CD4-positive, alpha-beta T cell treated with Interleukin-4 for 4 hours (primary cell): ENCODE measurements around the gene ATP2B3.
A peak's percentile ranks its signal among the peaks of the same experiment; 100 is the strongest.

Experiments
- DNase-seq: peaks from one replicate; pipeline ENCODE4 v3.0.0-alpha.2; 2020

ATP2B3 gene

GRCh38 chrX:153576961-153577360, 59.5 kb downstream of the ATP2B3 start:
- no peak for DNase-seq

GRCh38 chrX:153578200-153578835, 60.9 kb downstream of the ATP2B3 start:
- no peak for DNase-seq

- no peak for DNase-seq
Measured at GRCh38 chrX:153578889-153579288, 61.4 kb downstream of the ATP2B3 start.

GRCh38 chrX:153580700-153581386, 63.4 kb downstream of the ATP2B3 start:
- no peak for DNase-seq

GRCh38 chrX:153582896-153583295, 65.5 kb downstream of the ATP2B3 start:
- DNase-seq = peak; percentile 62

GRCh38 chrX:153583433-153583832, 66.0 kb downstream of the ATP2B3 start:
- DNase-seq = no peak

- DNase-seq = no peak
Measured at GRCh38 chrX:153585827-153586226, 68.4 kb downstream of the ATP2B3 start.

GRCh38 chrX:153587342-153587741, 69.9 kb downstream of the ATP2B3 start:
- no peak for DNase-seq

GRCh38 chrX:153588021-153588781, 70.8 kb downstream of the ATP2B3 start:
- no peak for DNase-seq

GRCh38 chrX:153588782-153589446, 71.5 kb downstream of the ATP2B3 start:
- DNase-seq = no peak

GRCh38 chrX:153590961-153591956, 73.8 kb downstream of the ATP2B3 start:
- no peak for DNase-seq

- no peak for DNase-seq
Measured at GRCh38 chrX:153592091-153592833, 74.8 kb downstream of the ATP2B3 start.

- no peak for DNase-seq
Measured at GRCh38 chrX:153592966-153593688, 75.7 kb downstream of the ATP2B3 start.

GRCh38 chrX:153593811-153594500, 76.5 kb downstream of the ATP2B3 start:
- no peak for DNase-seq

GRCh38 chrX:153595387-153595786, 77.9 kb downstream of the ATP2B3 start:
- no peak for DNase-seq

GRCh38 chrX:153595859-153596857, 78.7 kb downstream of the ATP2B3 start:
- no peak for DNase-seq

- no peak for DNase-seq
Measured at GRCh38 chrX:153596981-153597750, 79.7 kb downstream of the ATP2B3 start.
